ENCODE measurements around the gene BPIFB6. TPM values are rescaled to one million over a fixed set of nuclear protein-coding genes. Genes with fewer than 3 reads are reported as not detected.

Gene BPIFB6
- total and polyA plus RNA-seq, 2 donors (not counting 3 experiments of a cell fraction or from before 2014, with no cell fraction given): not detected

DNA sequence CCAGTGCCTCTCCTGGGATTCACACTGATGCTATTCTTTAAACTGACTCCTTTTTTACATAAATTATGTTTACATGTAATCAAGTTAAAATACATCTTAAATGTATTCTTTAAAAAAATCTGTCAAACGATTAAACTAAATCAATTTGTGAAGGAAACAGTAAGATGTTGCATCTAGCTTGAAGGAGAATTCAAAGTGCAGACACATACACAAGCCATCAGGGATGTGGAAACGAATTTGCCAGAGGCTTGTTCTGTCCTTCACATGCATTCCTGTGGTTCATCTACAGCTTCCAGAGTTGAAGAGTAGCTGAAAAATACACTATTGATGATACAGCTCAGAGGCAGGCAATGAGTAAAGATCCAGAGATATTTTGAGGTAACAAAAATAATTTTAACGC is 15.0 kb downstream of the BPIFB6 start:
- Histone ChIP-seq H3K4me3 (replicated peaks in 1 of 3; ENCODE audit: insufficient read depth in 1 of 3, low read depth in 1 of 3, low read length in 3 of 3) (no peak overlapping the region), H3K4me2 (ENCODE audit: insufficient read depth, low read length) (no peak overlapping the region), H3K9me3 (replicated peaks; ENCODE audit: control insufficient read depth, insufficient read depth, low read length) (no peaks in the 10 kb centered on the region), H3K27ac (ENCODE audit: insufficient read depth, low read depth, low read length) (no peak overlapping the region), H2AFZ (ENCODE audit: low read depth, low read length) (no peak overlapping the region), H3K9ac (replicated peaks; ENCODE audit: extremely low read depth, insufficient read depth, low read length) (no peak overlapping the region), H3K9me1 (replicated peaks; ENCODE audit: control insufficient read depth, extremely low read depth, insufficient read depth, low read length) (no peaks in the 10 kb centered on the region), H4K20me1 (replicated peaks; ENCODE audit: control insufficient read depth, extremely low read depth, insufficient read depth, low read length) (no peaks in the 10 kb centered on the region), H3K27me3 (ENCODE audit: control insufficient read depth in 2 of 2, insufficient read depth in 2 of 2, low read length in 2 of 2) (no peaks in the 10 kb centered on the region), H3K36me3 (ENCODE audit: control insufficient read depth in 2 of 2, extremely low read depth in 1 of 2, insufficient read depth in 2 of 2, low read length in 2 of 2) (no peaks in the 10 kb centered on the region), H3K79me2 (ENCODE audit: control insufficient read depth, insufficient read depth, low read length) (no peaks in the 10 kb centered on the region), H3K4me1 (ENCODE audit: control insufficient read depth, extremely low read depth, insufficient read depth, low read length) (no peaks in the 10 kb centered on the region)
- FAIRE-seq (no peak), DNase-seq (ENCODE audit: low read depth, low spot score) (no peak)
- TF ChIP-seq FOS (IDR thresholded peaks at IDR 0.05; ENCODE audit: borderline replicate concordance, insufficient read depth, low read length) (no peak), JUN (IDR thresholded peaks at IDR 0.05; ENCODE audit: borderline replicate concordance, insufficient read depth, insufficient read length, low read depth) (no peak), EZH2 (IDR thresholded peaks at IDR 0.05; ENCODE audit: borderline replicate concordance, low read depth, low read length, severe bottlenecking) (no peak), MYC (IDR thresholded peaks at IDR 0.05; ENCODE audit: low read depth, low read length) (no peak), POLR2AphosphoS5 (IDR thresholded peaks at IDR 0.05; ENCODE audit: insufficient read depth, low read depth, low read length) (no peak), GATA2 (IDR thresholded peaks at IDR 0.05; ENCODE audit: insufficient read depth, insufficient read length, low read depth, low read length) (no peak)
- TF ChIP-seq, protein P1, sequence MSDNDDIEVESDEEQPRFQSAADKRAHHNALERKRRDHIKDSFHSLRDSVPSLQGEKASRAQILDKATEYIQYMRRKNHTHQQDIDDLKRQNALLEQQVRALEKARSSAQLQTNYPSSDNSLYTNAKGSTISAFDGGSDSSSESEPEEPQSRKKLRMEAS (IDR thresholded peaks at IDR 0.05; ENCODE audit: insufficient read depth, insufficient read length): no peak
- TF ChIP-seq, protein P2, sequence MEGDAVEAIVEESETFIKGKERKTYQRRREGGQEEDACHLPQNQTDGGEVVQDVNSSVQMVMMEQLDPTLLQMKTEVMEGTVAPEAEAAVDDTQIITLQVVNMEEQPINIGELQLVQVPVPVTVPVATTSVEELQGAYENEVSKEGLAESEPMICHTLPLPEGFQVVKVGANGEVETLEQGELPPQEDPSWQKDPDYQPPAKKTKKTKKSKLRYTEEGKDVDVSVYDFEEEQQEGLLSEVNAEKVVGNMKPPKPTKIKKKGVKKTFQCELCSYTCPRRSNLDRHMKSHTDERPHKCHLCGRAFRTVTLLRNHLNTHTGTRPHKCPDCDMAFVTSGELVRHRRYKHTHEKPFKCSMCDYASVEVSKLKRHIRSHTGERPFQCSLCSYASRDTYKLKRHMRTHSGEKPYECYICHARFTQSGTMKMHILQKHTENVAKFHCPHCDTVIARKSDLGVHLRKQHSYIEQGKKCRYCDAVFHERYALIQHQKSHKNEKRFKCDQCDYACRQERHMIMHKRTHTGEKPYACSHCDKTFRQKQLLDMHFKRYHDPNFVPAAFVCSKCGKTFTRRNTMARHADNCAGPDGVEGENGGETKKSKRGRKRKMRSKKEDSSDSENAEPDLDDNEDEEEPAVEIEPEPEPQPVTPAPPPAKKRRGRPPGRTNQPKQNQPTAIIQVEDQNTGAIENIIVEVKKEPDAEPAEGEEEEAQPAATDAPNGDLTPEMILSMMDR (IDR thresholded peaks at IDR 0.05; ENCODE audit: extremely low read depth in 1 of 2, insufficient read depth in 1 of 2, low read depth in 1 of 2, low read length in 2 of 2): no peak
- dilution Hi-C loops (cut with MboI; ENCODE audit: extremely low pct_ligation_motif_present, low sequenced_read_pairs): no loop called here
- intact Hi-C loops (cut with micrococcal nuclease): no loop called here
- POLR2A ChIA-PET: no interaction called here
- CTCF ChIA-PET: no interaction called here
- no TSS peak for BruUV-seq (replicated peaks)

Measured in endothelial cell of umbilical vein (primary cell).